ENCODE data around the gene FN3KRP.

GRCh38 chr17:82753201-82753464 is 36.6 kb downstream of the FN3KRP start:
- TF ChIP-seq CTCF (IDR thresholded peaks at IDR 0.05; ENCODE audit: low read depth, low read length, missing input control) (no peak), TAF1 (conservative IDR thresholded peaks at IDR 0.05) (no peak), MAX (IDR thresholded peaks at IDR 0.05) (no peak), NR2F2 (IDR thresholded peaks at IDR 0.05) (no peak), SP1 (IDR thresholded peaks at IDR 0.05) (no peak), GABPA (IDR thresholded peaks at IDR 0.05 in 1 of 2, conservative IDR thresholded peaks at IDR 0.05 in 1 of 2) (no peak)

All from liver (tissue), 3 donors.